SK-N-SH (cell line): ENCODE measurements around the gene ADCY1. TPM values are rescaled to one million over a fixed set of nuclear protein-coding genes. Genes with fewer than 3 reads are reported as not detected.
A peak's percentile ranks its signal among the peaks of the same experiment; 100 is the strongest.

Source experiments
- CTCF ChIA-PET: fragments of 300-600, 350-600 bp; formaldehyde crosslinking; extraction: SDS; loops from one replicate; lab custom pipeline; 2021; lab: Yijun Ruan, JAX
- POLR2A ChIA-PET: fragments of 350-600 bp; sonication (Branson Sonifier 250); formaldehyde crosslinking; extraction: SDS; loops from one replicate; lab custom pipeline; 2020; ENCODE audit warnings: antibody characterized with exemption, inconsistent platforms; lab: Yijun Ruan, JAX
- DNase-seq: peaks from one replicate; pipeline ENCODE4 v3.0.0; 2012
- H2AFZ ChIP-seq: fragments of 200-600 bp; sonication (generic); 2 replicates; pipeline ENCODE4 v1.8.1; 2016; ENCODE audit warnings: antibody characterized with exemption, mild to moderate bottlenecking, low read depth
- H3F3A ChIP-seq: fragments of 200-600 bp; sonication (generic); replicated peaks from 2 replicates; pipeline ENCODE3; 2016; ENCODE audit warnings: antibody characterized with exemption, mild to moderate bottlenecking; ENCODE audit not compliant: insufficient read depth
- H3K27ac ChIP-seq, 2 experiments: fragments of 200-500 bp in 1 of 2; fragments of 200-600 bp in 1 of 2; sonication (Bioruptor generic) in 1 of 2; sonication (generic), shearing (Covaris generic) in 1 of 2; 2 replicates each; pipeline versions ENCODE4 v1.5.1 to v1.6.1; 2014 to 2016; ENCODE audit warnings: low read depth in 2 of 2, inconsistent platforms in 1 of 2, low read length in 1 of 2, mild to moderate bottlenecking in 1 of 2, mixed read lengths in 1 of 2
- H3K27me3 ChIP-seq: fragments of 200-600 bp; sonication (generic), shearing (Covaris generic); 2 replicates; pipeline ENCODE4 v1.6.1; 2016; ENCODE audit warnings: mixed run types; ENCODE audit not compliant: insufficient read depth
- H3K36me3 ChIP-seq, 2 experiments: fragments of 200-500 bp in 1 of 2; fragments of 200-600 bp in 1 of 2; sonication (Bioruptor generic) in 1 of 2; sonication (generic) in 1 of 2; replicated peaks in 1 of 2; 2 replicates each; pipeline versions ENCODE3 to v1.5.1; 2014 to 2016; ENCODE audit warnings: low read length in 1 of 2, mild to moderate bottlenecking in 1 of 2; ENCODE audit not compliant: insufficient read depth in 2 of 2, control insufficient read depth in 1 of 2
- H3K4me1 ChIP-seq, 2 experiments: fragments of 200-500 bp in 1 of 2; fragments of 200-600 bp in 1 of 2; sonication (Bioruptor generic) in 1 of 2; sonication (generic), shearing (Covaris generic) in 1 of 2; 2 replicates each; pipeline versions ENCODE4 v1.5.1 to v1.6.1; 2014 to 2016; ENCODE audit warnings: low read depth in 1 of 2, low read length in 1 of 2, mixed run types in 1 of 2; ENCODE audit not compliant: insufficient read depth in 2 of 2, control insufficient read depth in 1 of 2
- H3K4me2 ChIP-seq: fragments of 200-600 bp; sonication (generic), shearing (Covaris generic); 2 replicates; pipeline ENCODE4 v1.6.1; 2017; ENCODE audit warnings: mixed run types
- H3K4me3 ChIP-seq, 2 experiments: fragments of 200-500 bp in 1 of 2; fragments of 200-600 bp in 1 of 2; sonication (Bioruptor generic) in 1 of 2; sonication (generic), shearing (Covaris generic) in 1 of 2; 2 replicates each; pipeline versions ENCODE4 v1.5.1 to v1.8.1; 2014 to 2016; ENCODE audit warnings: low read depth in 2 of 2, inconsistent platforms in 1 of 2, low read length in 1 of 2, mild to moderate bottlenecking in 1 of 2, mixed read lengths in 1 of 2, moderate library complexity in 1 of 2
- H3K79me2 ChIP-seq: fragments of 200-600 bp; sonication (generic); 2 replicates; pipeline ENCODE4 v1.8.1; 2017; ENCODE audit warnings: mild to moderate bottlenecking; ENCODE audit not compliant: insufficient read depth
- H3K9ac ChIP-seq: fragments of 200-600 bp; sonication (generic); 2 replicates; pipeline ENCODE4 v1.6.1; 2017; ENCODE audit warnings: mixed run types
- H3K9me2 ChIP-seq: fragments of 200-600 bp; sonication (generic); 2 replicates; pipeline ENCODE4 v1.6.1; 2017; ENCODE audit warnings: mixed run types
- H3K9me3 ChIP-seq: fragments of 200-600 bp; sonication (generic); 2 replicates; pipeline ENCODE4 v1.6.1; 2017; ENCODE audit warnings: mixed run types, mild to moderate bottlenecking, moderate library complexity
- H4K20me1 ChIP-seq: fragments of 200-600 bp; sonication (generic); 2 replicates; pipeline ENCODE4 v1.6.1; 2017; ENCODE audit warnings: mild to moderate bottlenecking, mixed run types; ENCODE audit not compliant: insufficient read depth
- EP300 ChIP-seq, 2 experiments: IDR thresholded peaks; 2 replicates each; pipeline versions ENCODE4 v1.4.0 to v1.6.1; 2012; ENCODE audit warnings: borderline replicate concordance in 1 of 2, low read depth in 1 of 2, low read length in 1 of 2
- EZH2phosphoT487 ChIP-seq: fragments of 200-600 bp; sonication (generic); IDR thresholded peaks from 2 replicates; pipeline ENCODE4 v1.6.1; 2017; ENCODE audit warnings: low read depth, mixed run types, mild to moderate bottlenecking, antibody characterized with exemption, moderate library complexity, borderline replicate concordance
- FOXM1 ChIP-seq: IDR thresholded peaks from 2 replicates; pipeline ENCODE4 v1.4.0; 2012; ENCODE audit warnings: low read depth, mild to moderate bottlenecking
- GATA2 ChIP-seq: sonication (generic); formaldehyde crosslinking; IDR thresholded peaks from 2 replicates; pipeline ENCODE4 v1.5.0; 2020; ENCODE audit warnings: mild to moderate bottlenecking, missing genetic modification reagents
- MAX ChIP-seq: IDR thresholded peaks from 2 replicates; pipeline ENCODE4 v1.4.0; 2012; ENCODE audit warnings: low read depth
- MEF2A ChIP-seq: IDR thresholded peaks from 2 replicates; pipeline ENCODE4 v1.4.0; 2012; ENCODE audit warnings: low read depth, borderline replicate concordance
- MXI1 ChIP-seq: IDR thresholded peaks from 2 replicates; pipeline ENCODE4 v1.6.1; 2012; ENCODE audit warnings: mild to moderate bottlenecking, low read depth, low read length, improper control_type of control experiment
- NFIC ChIP-seq: IDR thresholded peaks from 2 replicates; pipeline ENCODE4 v1.4.0; 2012; ENCODE audit warnings: borderline replicate concordance
- NRF1 ChIP-seq: IDR thresholded peaks from 2 replicates; pipeline ENCODE4 v1.6.1; 2012; ENCODE audit warnings: low read depth, mild to moderate bottlenecking, low read length
- RAD21 ChIP-seq: IDR thresholded peaks from 2 replicates; pipeline ENCODE4 v1.6.1; 2012; ENCODE audit warnings: mild to moderate bottlenecking, low read length
- RXRA ChIP-seq: IDR thresholded peaks from 2 replicates; pipeline ENCODE4 v1.4.0; 2012; ENCODE audit warnings: low read depth, mild to moderate bottlenecking, borderline replicate concordance
- SMC3 ChIP-seq: IDR thresholded peaks from 2 replicates; pipeline ENCODE4 v1.6.1; 2012; ENCODE audit warnings: low read depth, low read length, improper control_type of control experiment
- TAF1 ChIP-seq: IDR thresholded peaks from 2 replicates; pipeline ENCODE4 v1.6.1; 2012; ENCODE audit warnings: low read depth, mild to moderate bottlenecking, low read length, moderate library complexity, borderline replicate concordance
- TEAD4 ChIP-seq: IDR thresholded peaks from 2 replicates; pipeline ENCODE4 v1.4.0; 2012; ENCODE audit warnings: mild to moderate bottlenecking, borderline replicate concordance; ENCODE audit not compliant: insufficient read depth
- YY1 ChIP-seq: IDR thresholded peaks from 2 replicates; pipeline ENCODE4 v1.4.0; 2012; ENCODE audit warnings: low read depth, mild to moderate bottlenecking
- WGBS: methylation state at CpG from one replicate; pipeline ENCODE4 v1.1.6; 2017; ENCODE audit warnings: low lambda C conversion rate; 5-methylcytosine and 5-hydroxymethylcytosine counted together
- polyA plus RNA-seq, 3 experiments: library from polyadenylated mRNA; depleted of rRNA; stranded (reverse); fragments of >200 nt; gene quantifications; 2 replicates each; pipeline ENCODE4 v1.2.3, GENCODE V29; 2012
- TF ChIP-seq, protein P1 (sequence below): IDR thresholded peaks from 2 replicates; pipeline ENCODE4 v1.4.0; 2012; ENCODE audit warnings: low read depth, borderline replicate concordance
- TF ChIP-seq, protein P2 (sequence below): IDR thresholded peaks from 2 replicates; pipeline ENCODE4 v1.4.0; 2012; ENCODE audit warnings: low read depth, borderline replicate concordance
- TF ChIP-seq, protein P3 (sequence below): fragments of 200-600 bp; sonication (generic); IDR thresholded peaks from 2 replicates; pipeline ENCODE4 v1.6.1; 2017; ENCODE audit warnings: antibody characterized with exemption, mild to moderate bottlenecking, moderate library complexity
- TF ChIP-seq, protein P4 (sequence below): fragments of 150-350 bp; IDR thresholded peaks from 2 replicates; pipeline ENCODE4 v1.6.1; 2016; ENCODE audit warnings: mild to moderate bottlenecking, low read depth, low read length

ADCY1 gene
- polyA plus RNA-seq, 1 of the 3 experiments (the other 2 are of a cell fraction), result 0.16 TPM

- Histone ChIP-seq H3K36me3 (no peaks in the 10 kb centered on the region), H3F3A (no peaks in the 10 kb centered on the region), H3K9me3 (no peaks in the 10 kb centered on the region), H3K4me1 (peaks cover 0 to 18% of the 10 kb centered on the region in 2 experiments; a peak in 1 of 4 replicates), H3K4me3 (no peak overlapping the region), H3K27ac (peak overlapping the region in 1 of 2 experiments; percentile 24; a peak in 1 of 4 replicates), H3K9me2 (no peaks in the 10 kb centered on the region), H4K20me1 (no peaks in the 10 kb centered on the region), H3K9ac (no peak overlapping the region), H3K79me2 (no peaks in the 10 kb centered on the region), H3K27me3 (no peaks in the 10 kb centered on the region), H2AFZ (no peak overlapping the region), H3K4me2 (no peak overlapping the region)
- ChIA-PET CTCF (interaction anchor here (0.9 to 1.6 kb wide), 4 partner anchors 8 to 156 kb away, joined by 3 to 8 read pairs (median 4); partner anchors contain the start of gene ADCY1), POLR2A (no interaction called here)
- TF ChIP-seq NRF1 (no peak), GATA2 (CRISPR knock-in tag) (no peak), MAX (no peak), EZH2phosphoT487 (no peak), MEF2A (no peak), YY1 (no peak), TAF1 (no peak), EP300 (IDR thresholded peaks at IDR 0.05; ENCODE audit: borderline replicate concordance in 1 of 2, low read depth in 1 of 2, low read length in 1 of 2) (no peak), NFIC (no peak), FOXM1 (no peak), RAD21 (no peak), RXRA (no peak), MXI1 (no peak), SMC3 (no peak), TEAD4 (no peak)
- TF ChIP-seq, protein P1, sequence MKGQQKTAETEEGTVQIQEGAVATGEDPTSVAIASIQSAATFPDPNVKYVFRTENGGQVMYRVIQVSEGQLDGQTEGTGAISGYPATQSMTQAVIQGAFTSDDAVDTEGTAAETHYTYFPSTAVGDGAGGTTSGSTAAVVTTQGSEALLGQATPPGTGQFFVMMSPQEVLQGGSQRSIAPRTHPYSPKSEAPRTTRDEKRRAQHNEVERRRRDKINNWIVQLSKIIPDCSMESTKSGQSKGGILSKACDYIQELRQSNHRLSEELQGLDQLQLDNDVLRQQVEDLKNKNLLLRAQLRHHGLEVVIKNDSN, result no peak
- TF ChIP-seq, protein P2, sequence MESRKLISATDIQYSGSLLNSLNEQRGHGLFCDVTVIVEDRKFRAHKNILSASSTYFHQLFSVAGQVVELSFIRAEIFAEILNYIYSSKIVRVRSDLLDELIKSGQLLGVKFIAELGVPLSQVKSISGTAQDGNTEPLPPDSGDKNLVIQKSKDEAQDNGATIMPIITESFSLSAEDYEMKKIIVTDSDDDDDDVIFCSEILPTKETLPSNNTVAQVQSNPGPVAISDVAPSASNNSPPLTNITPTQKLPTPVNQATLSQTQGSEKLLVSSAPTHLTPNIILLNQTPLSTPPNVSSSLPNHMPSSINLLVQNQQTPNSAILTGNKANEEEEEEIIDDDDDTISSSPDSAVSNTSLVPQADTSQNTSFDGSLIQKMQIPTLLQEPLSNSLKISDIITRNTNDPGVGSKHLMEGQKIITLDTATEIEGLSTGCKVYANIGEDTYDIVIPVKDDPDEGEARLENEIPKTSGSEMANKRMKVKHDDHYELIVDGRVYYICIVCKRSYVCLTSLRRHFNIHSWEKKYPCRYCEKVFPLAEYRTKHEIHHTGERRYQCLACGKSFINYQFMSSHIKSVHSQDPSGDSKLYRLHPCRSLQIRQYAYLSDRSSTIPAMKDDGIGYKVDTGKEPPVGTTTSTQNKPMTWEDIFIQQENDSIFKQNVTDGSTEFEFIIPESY, result no peak
- TF ChIP-seq, protein P3, sequence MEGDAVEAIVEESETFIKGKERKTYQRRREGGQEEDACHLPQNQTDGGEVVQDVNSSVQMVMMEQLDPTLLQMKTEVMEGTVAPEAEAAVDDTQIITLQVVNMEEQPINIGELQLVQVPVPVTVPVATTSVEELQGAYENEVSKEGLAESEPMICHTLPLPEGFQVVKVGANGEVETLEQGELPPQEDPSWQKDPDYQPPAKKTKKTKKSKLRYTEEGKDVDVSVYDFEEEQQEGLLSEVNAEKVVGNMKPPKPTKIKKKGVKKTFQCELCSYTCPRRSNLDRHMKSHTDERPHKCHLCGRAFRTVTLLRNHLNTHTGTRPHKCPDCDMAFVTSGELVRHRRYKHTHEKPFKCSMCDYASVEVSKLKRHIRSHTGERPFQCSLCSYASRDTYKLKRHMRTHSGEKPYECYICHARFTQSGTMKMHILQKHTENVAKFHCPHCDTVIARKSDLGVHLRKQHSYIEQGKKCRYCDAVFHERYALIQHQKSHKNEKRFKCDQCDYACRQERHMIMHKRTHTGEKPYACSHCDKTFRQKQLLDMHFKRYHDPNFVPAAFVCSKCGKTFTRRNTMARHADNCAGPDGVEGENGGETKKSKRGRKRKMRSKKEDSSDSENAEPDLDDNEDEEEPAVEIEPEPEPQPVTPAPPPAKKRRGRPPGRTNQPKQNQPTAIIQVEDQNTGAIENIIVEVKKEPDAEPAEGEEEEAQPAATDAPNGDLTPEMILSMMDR, result no peak
- TF ChIP-seq, protein P4, sequence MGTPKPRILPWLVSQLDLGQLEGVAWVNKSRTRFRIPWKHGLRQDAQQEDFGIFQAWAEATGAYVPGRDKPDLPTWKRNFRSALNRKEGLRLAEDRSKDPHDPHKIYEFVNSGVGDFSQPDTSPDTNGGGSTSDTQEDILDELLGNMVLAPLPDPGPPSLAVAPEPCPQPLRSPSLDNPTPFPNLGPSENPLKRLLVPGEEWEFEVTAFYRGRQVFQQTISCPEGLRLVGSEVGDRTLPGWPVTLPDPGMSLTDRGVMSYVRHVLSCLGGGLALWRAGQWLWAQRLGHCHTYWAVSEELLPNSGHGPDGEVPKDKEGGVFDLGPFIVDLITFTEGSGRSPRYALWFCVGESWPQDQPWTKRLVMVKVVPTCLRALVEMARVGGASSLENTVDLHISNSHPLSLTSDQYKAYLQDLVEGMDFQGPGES, result no peak
- DNase-seq, result no peak
- 63% methylated on average over 8 of the region's 8 CpGs for WGBS
Measured at GRCh38 chr7:45564485-45564884, 9.7 kb upstream of the ADCY1 start.
